ENCODE results near the gene EPN2. TPM values are rescaled to one million over a fixed set of nuclear protein-coding genes. Genes with fewer than 3 reads are reported as not detected.

Gene EPN2
- total RNA-seq, 1 donor from 2014 or later: 53.9 TPM

- H3K36me3 Mint-ChIP-seq: peaks cover 17% of the 10 kb centered on the region
- H3K27me3 Mint-ChIP-seq: no peaks in the 10 kb centered on the region
- no peaks in the 10 kb centered on the region for H3K9me3 Mint-ChIP-seq
- peak overlapping the region; percentile 93 for H3K27ac Mint-ChIP-seq
- H3K4me3 Mint-ChIP-seq: peak overlapping the region; percentile 61
- peaks cover 32% of the 10 kb centered on the region for H3K4me1 Mint-ChIP-seq (ENCODE audit: unreplicated experiment)
- no peak for TF ChIP-seq CTCF (conservative IDR thresholded peaks at IDR 0.05)
- DNase-seq (ENCODE audit: extremely low spot score, unreplicated experiment): no peak
Observed at GRCh38 chr17:19242323-19242722, 5.2 kb downstream of the EPN2 start.

DNA sequence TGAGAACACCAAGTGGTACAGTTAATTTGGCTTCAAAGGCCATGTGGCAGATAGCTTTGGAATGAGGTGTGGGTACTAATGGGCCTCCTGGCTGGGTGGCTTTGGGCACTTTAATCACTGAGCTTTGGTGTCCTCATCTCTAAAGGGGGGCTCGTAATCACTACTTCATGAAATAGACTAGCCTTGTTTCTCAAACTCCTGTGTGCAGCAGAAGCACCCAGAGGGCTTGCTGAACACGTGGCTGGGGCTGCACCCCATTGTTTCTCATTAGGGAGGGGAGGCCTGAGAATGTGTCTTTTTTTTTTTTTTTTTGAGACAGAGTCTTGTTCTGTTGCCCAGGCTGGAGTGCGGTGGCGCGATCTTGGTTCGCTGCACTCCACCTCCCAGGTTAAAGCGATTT, 5.8 kb downstream of the EPN2 start:
- Mint-ChIP-seq H3K36me3 (peaks cover 17% of the 10 kb centered on the region), H3K4me3 (no peak overlapping the region), H3K4me1 (ENCODE audit: unreplicated experiment) (peaks cover 38% of the 10 kb centered on the region), H3K27me3 (no peaks in the 10 kb centered on the region), H3K27ac (peak overlapping the region; percentile 93), H3K9me3 (no peaks in the 10 kb centered on the region)
- TF ChIP-seq CTCF (conservative IDR thresholded peaks at IDR 0.05): no peak
- no peak for DNase-seq (ENCODE audit: extremely low spot score, unreplicated experiment)

DNA sequence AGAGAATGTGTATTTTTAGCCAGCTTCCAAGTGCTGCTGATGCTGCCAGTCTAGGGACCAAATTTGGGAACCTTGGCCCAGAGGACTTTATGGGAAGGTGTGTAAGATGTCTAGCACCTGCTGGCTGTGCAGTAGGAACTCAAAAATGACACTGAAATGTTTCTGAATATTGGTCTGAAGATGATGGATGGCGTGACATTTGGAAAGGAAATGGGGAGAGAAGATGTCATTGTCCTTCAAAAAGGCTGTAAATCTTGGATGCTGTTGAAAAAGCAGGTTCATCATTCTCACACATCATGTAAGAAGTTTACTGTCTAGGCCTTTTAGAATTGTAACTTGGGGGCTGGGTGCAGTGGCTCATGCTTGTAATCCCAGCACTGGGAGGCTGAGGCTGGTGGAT, 6.7 kb downstream of the EPN2 start:
- Mint-ChIP-seq H3K27ac (peak overlapping the region; percentile 38), H3K4me3 (peak overlapping the region; percentile 2), H3K27me3 (no peaks in the 10 kb centered on the region), H3K36me3 (peaks cover 20% of the 10 kb centered on the region), H3K4me1 (ENCODE audit: unreplicated experiment) (peaks cover 42% of the 10 kb centered on the region), H3K9me3 (no peaks in the 10 kb centered on the region)
- no peak for TF ChIP-seq CTCF (conservative IDR thresholded peaks at IDR 0.05)
- DNase-seq (ENCODE audit: extremely low spot score, unreplicated experiment): no peak

- Mint-ChIP-seq H3K9me3 (no peaks in the 10 kb centered on the region), H3K4me1 (ENCODE audit: unreplicated experiment) (peaks cover 45% of the 10 kb centered on the region)
- DNase-seq (ENCODE audit: extremely low spot score, unreplicated experiment): no peak
Observed at GRCh38 chr17:19244357-19244756, 7.2 kb downstream of the EPN2 start.

GRCh38 chr17:19244781-19245180, 7.6 kb downstream of the EPN2 start:
- H3K27ac Mint-ChIP-seq: no peak overlapping the region
- H3K9me3 Mint-ChIP-seq: no peaks in the 10 kb centered on the region
- H3K4me3 Mint-ChIP-seq: no peak overlapping the region
- H3K27me3 Mint-ChIP-seq: no peaks in the 10 kb centered on the region
- H3K4me1 Mint-ChIP-seq (ENCODE audit: unreplicated experiment): peaks cover 50% of the 10 kb centered on the region
- no peak for TF ChIP-seq CTCF (conservative IDR thresholded peaks at IDR 0.05)
- H3K36me3 Mint-ChIP-seq: peaks cover 20% of the 10 kb centered on the region
- DNase-seq (ENCODE audit: extremely low spot score, unreplicated experiment): no peak

More at GRCh38 chr17:19244357-19244756, 7.2 kb downstream of the EPN2 start:
- Mint-ChIP-seq H3K4me3 (no peak overlapping the region), H3K27ac (peak overlapping the region; percentile 38), H3K27me3 (no peaks in the 10 kb centered on the region), H3K36me3 (peaks cover 20% of the 10 kb centered on the region)
- TF ChIP-seq CTCF (conservative IDR thresholded peaks at IDR 0.05): no peak

- H3K4me3 Mint-ChIP-seq: peak overlapping the region; percentile 0
- peaks cover 45% of the 10 kb centered on the region for H3K4me1 Mint-ChIP-seq (ENCODE audit: unreplicated experiment)
- H3K36me3 Mint-ChIP-seq: peaks cover 16% of the 10 kb centered on the region
- H3K9me3 Mint-ChIP-seq: no peaks in the 10 kb centered on the region
- peak overlapping the region; percentile 93 for H3K27ac Mint-ChIP-seq
- H3K27me3 Mint-ChIP-seq: no peaks in the 10 kb centered on the region
- TF ChIP-seq CTCF (conservative IDR thresholded peaks at IDR 0.05): no peak
- no peak for DNase-seq (ENCODE audit: extremely low spot score, unreplicated experiment)
Observed at GRCh38 chr17:19247473-19247872, 10.3 kb downstream of the EPN2 start.
